Measurements from ENCODE around the gene NRG4. TPM values are rescaled to one million over a fixed set of nuclear protein-coding genes. Genes with fewer than 3 reads are reported as not detected.

NRG4 gene
- total RNA-seq, 1 donor from 2014 or later, result not detected

DNA sequence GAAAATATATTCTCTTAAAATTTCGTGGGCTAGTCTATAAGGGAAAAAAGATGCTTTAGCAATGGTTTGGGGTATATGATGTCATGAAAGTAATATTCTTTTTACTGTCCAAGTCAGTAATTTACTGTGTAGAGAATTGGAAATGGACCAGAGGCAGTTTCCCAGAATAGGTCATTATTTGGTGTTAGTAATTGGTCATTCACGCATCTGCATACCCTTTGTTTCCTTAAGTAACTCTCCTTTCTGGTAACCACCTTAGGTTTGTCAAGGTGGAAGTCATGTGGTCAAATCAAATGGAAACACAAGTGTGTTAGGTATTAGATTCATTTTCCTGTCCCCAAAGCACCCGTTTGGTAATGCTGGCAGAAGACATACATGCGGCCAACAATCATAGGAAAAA lies 84.6 kb downstream of the NRG4 start:
- Histone ChIP-seq H3K36me3 (ENCODE audit: control insufficient read depth, insufficient read depth, low read length) (no peaks in the 10 kb centered on the region), H3K4me3 (ENCODE audit: low read depth, low read length) (no peak overlapping the region), H3K27me3 (ENCODE audit: control insufficient read depth, insufficient read depth, low read length) (no peaks in the 10 kb centered on the region)
- no peak for DNase-seq (ENCODE audit: low read depth)
- TF ChIP-seq, protein P1, sequence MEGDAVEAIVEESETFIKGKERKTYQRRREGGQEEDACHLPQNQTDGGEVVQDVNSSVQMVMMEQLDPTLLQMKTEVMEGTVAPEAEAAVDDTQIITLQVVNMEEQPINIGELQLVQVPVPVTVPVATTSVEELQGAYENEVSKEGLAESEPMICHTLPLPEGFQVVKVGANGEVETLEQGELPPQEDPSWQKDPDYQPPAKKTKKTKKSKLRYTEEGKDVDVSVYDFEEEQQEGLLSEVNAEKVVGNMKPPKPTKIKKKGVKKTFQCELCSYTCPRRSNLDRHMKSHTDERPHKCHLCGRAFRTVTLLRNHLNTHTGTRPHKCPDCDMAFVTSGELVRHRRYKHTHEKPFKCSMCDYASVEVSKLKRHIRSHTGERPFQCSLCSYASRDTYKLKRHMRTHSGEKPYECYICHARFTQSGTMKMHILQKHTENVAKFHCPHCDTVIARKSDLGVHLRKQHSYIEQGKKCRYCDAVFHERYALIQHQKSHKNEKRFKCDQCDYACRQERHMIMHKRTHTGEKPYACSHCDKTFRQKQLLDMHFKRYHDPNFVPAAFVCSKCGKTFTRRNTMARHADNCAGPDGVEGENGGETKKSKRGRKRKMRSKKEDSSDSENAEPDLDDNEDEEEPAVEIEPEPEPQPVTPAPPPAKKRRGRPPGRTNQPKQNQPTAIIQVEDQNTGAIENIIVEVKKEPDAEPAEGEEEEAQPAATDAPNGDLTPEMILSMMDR (IDR thresholded peaks at IDR 0.05; ENCODE audit: insufficient read depth, low read length, poor library complexity, severe bottlenecking), result no peak

DNA sequence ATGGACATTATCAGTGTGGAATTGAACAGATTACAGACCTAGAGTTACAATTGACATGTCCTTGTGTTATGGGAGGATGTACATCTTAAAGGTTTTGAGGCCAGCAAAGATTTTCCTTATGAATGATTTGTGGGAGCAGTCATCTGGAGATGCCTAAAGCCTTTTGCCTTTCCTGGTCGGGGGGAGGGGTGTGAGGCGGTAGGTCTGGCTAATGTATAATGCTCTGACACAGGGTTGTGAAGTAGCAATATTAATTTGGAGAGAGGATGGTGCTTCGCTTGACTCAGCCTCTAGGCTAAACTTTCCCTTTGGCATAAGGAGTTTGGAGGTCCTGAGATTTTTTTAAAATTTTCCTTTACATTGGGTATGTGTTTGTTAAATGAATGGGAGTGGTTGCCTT lies 85.3 kb downstream of the NRG4 start:
- TF ChIP-seq, protein P1 (IDR thresholded peaks at IDR 0.05; ENCODE audit: insufficient read depth, low read length, poor library complexity, severe bottlenecking), result no peak
- Histone ChIP-seq H3K27me3 (ENCODE audit: control insufficient read depth, insufficient read depth, low read length) (no peaks in the 10 kb centered on the region), H3K36me3 (ENCODE audit: control insufficient read depth, insufficient read depth, low read length) (no peaks in the 10 kb centered on the region), H3K4me3 (ENCODE audit: low read depth, low read length) (no peak overlapping the region)
- DNase-seq (ENCODE audit: low read depth), result no peak

DNA sequence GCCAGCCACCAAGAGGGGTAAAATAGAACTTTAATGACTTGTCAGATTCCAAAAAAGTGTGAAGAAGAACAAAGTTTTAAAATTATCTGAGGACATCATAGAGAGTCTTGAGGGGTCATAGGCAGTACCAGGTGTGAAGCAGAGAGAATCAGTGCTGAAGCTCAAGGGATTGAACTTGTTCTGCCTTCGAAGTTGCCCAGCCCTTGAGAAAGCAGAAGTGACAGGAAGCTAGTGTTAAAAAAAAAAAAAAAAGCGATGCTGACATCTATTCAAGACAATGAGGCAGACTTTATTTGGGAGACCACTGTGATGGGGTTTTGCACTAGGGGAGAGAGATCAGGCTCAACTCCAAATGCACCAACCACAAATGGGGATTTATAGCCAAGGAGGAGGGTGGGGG lies 86.8 kb downstream of the NRG4 start:
- no peak overlapping the region for H3K4me3 ChIP-seq (ENCODE audit: low read depth, low read length)
- H3K36me3 ChIP-seq (ENCODE audit: control insufficient read depth, insufficient read depth, low read length), result no peaks in the 10 kb centered on the region
- TF ChIP-seq, protein P1 (IDR thresholded peaks at IDR 0.05; ENCODE audit: insufficient read depth, low read length, poor library complexity, severe bottlenecking), result no peak
- DNase-seq (ENCODE audit: low read depth), result no peak
- no peaks in the 10 kb centered on the region for H3K27me3 ChIP-seq (ENCODE audit: control insufficient read depth, insufficient read depth, low read length)

DNA sequence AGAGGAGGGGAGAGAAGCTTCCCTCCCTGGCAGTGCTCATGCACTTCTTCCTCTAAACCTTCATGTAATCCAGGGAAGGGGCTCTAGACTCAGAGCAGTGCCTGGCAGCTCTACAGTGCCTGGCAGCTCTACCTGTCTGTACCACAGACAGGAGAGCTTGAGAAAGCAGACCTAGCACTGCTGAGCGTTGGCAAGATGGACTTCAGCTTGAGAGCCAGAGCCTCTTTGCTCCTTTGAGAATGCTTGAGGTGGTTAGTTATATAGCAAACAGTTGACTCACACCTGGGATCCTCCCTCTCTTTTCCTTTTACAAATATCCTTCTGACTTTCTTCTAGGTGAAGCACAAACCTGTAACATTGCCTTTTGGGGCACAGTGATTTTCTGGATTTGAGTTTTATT lies 87.6 kb downstream of the NRG4 start:
- TF ChIP-seq, protein P1 (IDR thresholded peaks at IDR 0.05; ENCODE audit: insufficient read depth, low read length, poor library complexity, severe bottlenecking), result no peak
- Histone ChIP-seq H3K4me3 (ENCODE audit: low read depth, low read length) (no peak overlapping the region), H3K27me3 (ENCODE audit: control insufficient read depth, insufficient read depth, low read length) (no peaks in the 10 kb centered on the region), H3K36me3 (ENCODE audit: control insufficient read depth, insufficient read depth, low read length) (peaks cover 1% of the 10 kb centered on the region)
- no peak for DNase-seq (ENCODE audit: low read depth)

DNA sequence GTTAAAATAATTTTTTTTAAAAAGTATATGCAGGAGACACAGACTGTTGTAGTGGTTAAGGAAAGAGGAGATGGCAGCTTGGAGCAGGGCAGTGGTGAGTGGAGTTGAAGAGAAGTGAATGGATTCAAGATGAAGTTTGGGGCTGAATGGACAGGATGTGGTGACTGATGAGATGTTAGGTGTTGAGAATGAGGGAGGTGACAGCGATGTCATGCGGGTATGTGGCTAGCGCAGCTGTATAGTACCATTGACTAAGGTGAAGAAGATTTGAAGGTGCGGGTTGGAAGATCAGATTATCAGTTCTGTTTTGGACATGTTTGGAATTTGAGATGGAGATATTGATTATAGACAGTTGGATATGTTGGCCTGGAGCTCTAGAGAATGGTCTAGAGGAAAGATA lies 88.5 kb downstream of the NRG4 start:
- Histone ChIP-seq H3K4me3 (ENCODE audit: low read depth, low read length) (no peak overlapping the region), H3K36me3 (ENCODE audit: control insufficient read depth, insufficient read depth, low read length) (peaks cover 1% of the 10 kb centered on the region), H3K27me3 (ENCODE audit: control insufficient read depth, insufficient read depth, low read length) (no peaks in the 10 kb centered on the region)
- no peak for DNase-seq (ENCODE audit: low read depth)
- TF ChIP-seq, protein P1 (IDR thresholded peaks at IDR 0.05; ENCODE audit: insufficient read depth, low read length, poor library complexity, severe bottlenecking), result no peak
